Activated CD8-positive, alpha-beta T cell treated with anti-CD3 and anti-CD28 coated beads for 36 hours (primary cell): ENCODE data around the gene KRTAP4-1. TPM values are rescaled to one million over a fixed set of nuclear protein-coding genes. Genes with fewer than 3 reads are reported as not detected.

Experiments
- ATAC-seq: fragments of 200-7000 bp; cut with Tn5 transposase; one replicate; pipeline ENCODE4 v1.10.0; 2021; ENCODE audit warnings: mild to moderate bottlenecking, moderate library complexity
- CTCF ChIA-PET: fragments of 350-600 bp; sonication (Branson Sonifier 250); formaldehyde crosslinking; loops from one replicate; lab custom pipeline; 2021; ENCODE audit warnings: antibody characterized with exemption; lab: Charles Lee
- POLR2A ChIA-PET: fragments of 350-600 bp; sonication (Branson Sonifier 250); formaldehyde crosslinking; loops from one replicate; lab custom pipeline; 2021; ENCODE audit warnings: antibody characterized with exemption; lab: Charles Lee
- DNase-seq: peaks from one replicate; pipeline ENCODE4 v3.0.0-alpha.2; 2020
- H3K27ac Mint-ChIP-seq: one replicate; pipeline ENCODE4 v1.8.0; 2021; ENCODE audit warnings: mild to moderate bottlenecking, mixed read lengths
- H3K27me3 Mint-ChIP-seq: one replicate; pipeline ENCODE4 v1.8.0; 2021; ENCODE audit warnings: mixed read lengths
- H3K36me3 Mint-ChIP-seq: one replicate; pipeline ENCODE4 v1.8.0; 2021; ENCODE audit warnings: low read depth, mixed read lengths
- H3K4me1 Mint-ChIP-seq: one replicate; pipeline ENCODE4 v1.8.0; 2021; ENCODE audit warnings: low read depth, mixed read lengths
- H3K4me3 Mint-ChIP-seq: one replicate; pipeline ENCODE4 v1.8.0; 2021; ENCODE audit warnings: mild to moderate bottlenecking, moderate library complexity, mixed read lengths
- H3K9me3 Mint-ChIP-seq: one replicate; pipeline ENCODE4 v1.8.0; 2021; ENCODE audit warnings: mixed read lengths
- intact Hi-C: fragments of 100-400 bp; cut with micrococcal nuclease; formaldehyde crosslinking; loops from one replicate; pipeline ENCODE4 v1.10.0; 2022
- total RNA-seq, 2 experiments: library from RNA; stranded (reverse); gene quantifications; one replicate each; pipeline ENCODE4 v1.2.3, GENCODE V29; 2021
- TF ChIP-seq, protein P1 (sequence below): fragments of 200-600 bp; IDR thresholded peaks from one replicate; pipeline ENCODE4 v1.8.0; 2022; ENCODE audit warnings: antibody characterized with exemption, mild to moderate bottlenecking

The KRTAP4-1 gene
- total RNA-seq, 2 experiments from 2014 or later, result not detected

DNA sequence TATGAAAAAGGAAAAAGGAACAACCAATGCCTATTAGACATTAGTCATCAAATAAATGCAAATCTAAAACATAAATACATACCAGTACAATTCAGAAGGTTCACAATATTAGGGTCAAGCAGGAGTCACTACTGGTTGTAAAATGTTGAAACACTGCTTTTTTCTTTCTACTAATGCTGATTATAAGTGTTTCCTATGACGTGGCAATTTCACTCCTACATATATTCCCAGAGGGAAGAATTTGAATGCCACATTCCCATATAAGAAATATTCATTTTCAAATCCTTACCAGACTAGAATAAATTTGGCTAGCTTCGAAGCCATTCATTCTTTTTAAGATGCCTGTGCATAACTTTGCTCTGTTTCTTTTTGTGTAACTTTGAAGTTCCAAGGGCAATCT, 39.1 kb upstream of the KRTAP4-1 start:
- no peak overlapping the region for H3K4me3 Mint-ChIP-seq
- CTCF ChIA-PET, result no interaction called here
- intact Hi-C loops, result no loop called here
- H3K36me3 Mint-ChIP-seq, result no peaks in the 10 kb centered on the region
- DNase-seq, result no peak
- H3K27me3 Mint-ChIP-seq, result no peaks in the 10 kb centered on the region
- H3K27ac Mint-ChIP-seq, result no peak overlapping the region
- no peak for ATAC-seq
- POLR2A ChIA-PET, result no interaction called here
- TF ChIP-seq, protein P1, sequence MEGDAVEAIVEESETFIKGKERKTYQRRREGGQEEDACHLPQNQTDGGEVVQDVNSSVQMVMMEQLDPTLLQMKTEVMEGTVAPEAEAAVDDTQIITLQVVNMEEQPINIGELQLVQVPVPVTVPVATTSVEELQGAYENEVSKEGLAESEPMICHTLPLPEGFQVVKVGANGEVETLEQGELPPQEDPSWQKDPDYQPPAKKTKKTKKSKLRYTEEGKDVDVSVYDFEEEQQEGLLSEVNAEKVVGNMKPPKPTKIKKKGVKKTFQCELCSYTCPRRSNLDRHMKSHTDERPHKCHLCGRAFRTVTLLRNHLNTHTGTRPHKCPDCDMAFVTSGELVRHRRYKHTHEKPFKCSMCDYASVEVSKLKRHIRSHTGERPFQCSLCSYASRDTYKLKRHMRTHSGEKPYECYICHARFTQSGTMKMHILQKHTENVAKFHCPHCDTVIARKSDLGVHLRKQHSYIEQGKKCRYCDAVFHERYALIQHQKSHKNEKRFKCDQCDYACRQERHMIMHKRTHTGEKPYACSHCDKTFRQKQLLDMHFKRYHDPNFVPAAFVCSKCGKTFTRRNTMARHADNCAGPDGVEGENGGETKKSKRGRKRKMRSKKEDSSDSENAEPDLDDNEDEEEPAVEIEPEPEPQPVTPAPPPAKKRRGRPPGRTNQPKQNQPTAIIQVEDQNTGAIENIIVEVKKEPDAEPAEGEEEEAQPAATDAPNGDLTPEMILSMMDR, result no peak
- H3K4me1 Mint-ChIP-seq, result no peaks in the 10 kb centered on the region
- peaks cover 9% of the 10 kb centered on the region for H3K9me3 Mint-ChIP-seq

DNA sequence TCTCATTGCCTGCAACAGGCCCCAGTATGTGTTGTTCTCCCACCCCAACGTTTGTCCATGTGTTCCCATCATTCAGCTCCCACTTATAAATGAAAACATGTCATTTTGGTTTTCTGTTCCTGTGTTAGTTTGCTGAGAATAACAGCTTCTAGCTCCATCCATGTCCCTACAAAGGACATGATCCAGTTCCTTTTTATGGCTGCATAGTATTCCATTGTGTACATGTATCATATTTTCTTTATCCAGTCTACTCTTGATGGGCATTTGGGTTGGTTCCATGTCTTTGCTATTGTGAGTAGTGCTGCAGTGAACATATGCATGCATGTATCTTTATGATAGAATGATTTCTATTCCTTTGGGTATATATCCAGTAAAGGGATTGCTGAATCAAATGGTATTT, 31.0 kb upstream of the KRTAP4-1 start:
- Mint-ChIP-seq H3K4me3 (no peak overlapping the region), H3K27ac (no peak overlapping the region), H3K27me3 (peaks cover 6% of the 10 kb centered on the region), H3K9me3 (peaks cover 8% of the 10 kb centered on the region), H3K36me3 (no peaks in the 10 kb centered on the region), H3K4me1 (peaks cover 5% of the 10 kb centered on the region)
- ATAC-seq, result no peak
- no peak for DNase-seq
- TF ChIP-seq, protein P1, result no peak
- intact Hi-C loops, result no loop called here
- ChIA-PET CTCF (no interaction called here), POLR2A (no interaction called here)

DNA sequence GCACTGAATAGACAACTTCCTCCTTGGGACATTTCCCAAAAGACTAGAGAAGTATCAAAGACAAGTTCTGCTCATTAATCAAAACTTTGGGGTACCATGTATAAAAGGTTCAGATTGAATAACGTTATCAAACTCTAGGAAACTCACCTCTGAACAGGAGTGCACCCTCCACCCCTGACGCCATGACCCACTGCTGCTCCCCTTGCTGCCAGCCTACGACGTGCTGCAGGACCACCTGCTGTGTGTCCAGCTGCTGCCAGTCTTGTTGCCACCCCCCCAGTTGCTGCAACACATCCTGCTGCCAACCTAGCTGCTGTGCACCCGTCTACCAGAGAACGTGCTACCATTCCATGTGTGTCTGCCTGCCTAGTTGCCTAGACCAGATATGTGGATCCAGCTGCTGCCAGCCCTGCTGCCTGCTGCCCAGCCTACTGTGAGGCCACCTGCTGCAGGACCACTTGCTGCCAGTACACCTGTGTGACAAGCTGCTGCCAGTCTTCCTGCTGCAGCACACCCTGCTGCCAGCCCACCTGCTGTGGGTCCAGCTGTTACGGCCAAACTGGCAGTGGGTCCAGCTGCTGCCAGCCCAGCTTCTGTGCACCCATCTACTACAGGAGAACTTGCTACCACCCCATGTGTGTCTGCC, 27.9 kb upstream of the KRTAP4-1 start:
- ATAC-seq, result no peak
- CTCF ChIA-PET, result interaction anchor here (1.8 kb wide), 1 partner anchor 436 kb away, joined by 3 read pairs; no protein-coding TSS in a partner anchor

DNA sequence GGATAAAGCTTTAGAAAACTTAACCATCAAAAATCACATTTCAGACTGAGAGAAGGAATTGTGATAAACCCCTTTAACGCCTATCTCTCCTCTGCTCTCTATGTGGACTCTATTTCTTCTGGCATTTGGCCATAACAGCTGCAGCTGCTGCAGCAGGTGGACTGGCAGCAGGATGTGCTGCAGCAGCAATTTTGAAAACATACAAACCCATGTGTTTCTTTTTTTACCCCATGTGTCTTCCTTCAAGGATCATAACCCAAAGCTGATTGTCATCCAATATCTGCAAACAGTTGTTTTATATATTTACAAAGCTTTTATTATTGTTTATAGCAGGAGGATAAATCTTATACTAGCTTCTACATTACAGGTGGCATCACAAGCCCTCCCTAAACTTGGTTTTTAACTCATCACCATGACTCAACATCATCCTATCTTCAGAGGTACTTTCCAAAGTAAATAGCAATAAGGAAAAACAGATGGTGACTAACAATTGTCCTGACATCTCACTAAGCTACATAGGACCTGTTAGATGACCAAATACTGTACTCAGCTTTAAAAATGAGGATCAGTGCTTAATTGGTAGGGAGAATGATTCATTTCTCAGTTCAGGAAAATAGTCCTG, 27.2 kb upstream of the KRTAP4-1 start:
- H3K4me1 Mint-ChIP-seq, result peaks cover 5% of the 10 kb centered on the region
- POLR2A ChIA-PET, result no interaction called here

More for the DNA sequence above, 27.9 kb upstream of the KRTAP4-1 start:
- no peaks in the 10 kb centered on the region for H3K9me3 Mint-ChIP-seq
- POLR2A ChIA-PET, result interaction anchor here (0.8 kb wide), 1 partner anchor 415 kb away, joined by 3 read pairs; no protein-coding TSS in a partner anchor
- TF ChIP-seq, protein P1, result no peak
- intact Hi-C loops, result no loop called here
- peaks cover 5% of the 10 kb centered on the region for H3K4me1 Mint-ChIP-seq
- H3K36me3 Mint-ChIP-seq, result no peaks in the 10 kb centered on the region
- H3K4me3 Mint-ChIP-seq, result no peak overlapping the region
- H3K27me3 Mint-ChIP-seq, result peaks cover 6% of the 10 kb centered on the region
- no peak for DNase-seq
- no peak overlapping the region for H3K27ac Mint-ChIP-seq

More for the DNA sequence above, 27.2 kb upstream of the KRTAP4-1 start:
- Mint-ChIP-seq H3K27ac (no peak overlapping the region), H3K27me3 (peaks cover 6% of the 10 kb centered on the region), H3K4me3 (no peak overlapping the region), H3K9me3 (no peaks in the 10 kb centered on the region), H3K36me3 (no peaks in the 10 kb centered on the region)
- CTCF ChIA-PET, result interaction anchor here (1.8 kb wide), 1 partner anchor 437 kb away, joined by 3 read pairs; no protein-coding TSS in a partner anchor
- intact Hi-C loops, result no loop called here
- ATAC-seq (no peak), DNase-seq (no peak)
- TF ChIP-seq, protein P1, result no peak
